NCI-H510A (cell line): ENCODE measurements around the gene AQP12B.
"Not testable (repeated sequence)": the region's sequence is repeated elsewhere in the genome, so short reads cannot be mapped to it uniquely, and the experiment has no call there.

ENCODE experiments used
- DNase-seq: peaks from one replicate; lab custom pipeline; 2025; lab: John Stamatoyannopoulos, UW

The AQP12B gene

DNA sequence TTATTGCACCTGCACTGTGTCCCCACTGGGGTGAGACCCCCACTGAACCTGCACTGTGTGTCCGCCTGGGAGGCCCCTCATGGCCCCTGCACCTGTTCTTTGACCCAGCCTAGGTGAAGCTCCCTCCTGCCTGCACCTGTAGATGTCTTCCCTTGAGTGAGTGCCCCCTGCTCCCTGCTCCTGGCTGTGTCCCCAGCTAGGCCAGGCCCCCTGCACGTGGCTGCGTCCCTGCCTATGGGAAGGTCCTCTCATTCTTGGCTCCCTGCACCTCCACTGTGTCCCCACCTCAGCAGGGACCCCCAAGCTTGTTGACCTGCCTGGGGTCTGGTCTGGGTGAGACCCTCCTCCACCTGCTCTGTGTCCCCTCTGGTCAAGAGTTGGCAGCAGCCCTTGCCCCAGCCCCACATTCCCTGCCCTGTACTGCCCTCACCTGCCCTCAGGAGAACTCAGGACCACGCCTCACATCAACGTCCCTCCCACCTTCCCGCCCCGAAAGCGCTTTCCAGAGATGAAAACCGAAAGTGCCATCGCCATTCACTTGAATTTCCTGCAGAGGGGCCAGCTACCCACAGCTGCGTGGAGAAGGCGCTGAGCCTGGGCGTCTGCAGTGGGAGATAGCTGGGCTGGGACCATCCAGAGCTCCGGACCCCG is 769 bp upstream of the AQP12B start:
- not testable (repeated sequence) for DNase-seq

DNA sequence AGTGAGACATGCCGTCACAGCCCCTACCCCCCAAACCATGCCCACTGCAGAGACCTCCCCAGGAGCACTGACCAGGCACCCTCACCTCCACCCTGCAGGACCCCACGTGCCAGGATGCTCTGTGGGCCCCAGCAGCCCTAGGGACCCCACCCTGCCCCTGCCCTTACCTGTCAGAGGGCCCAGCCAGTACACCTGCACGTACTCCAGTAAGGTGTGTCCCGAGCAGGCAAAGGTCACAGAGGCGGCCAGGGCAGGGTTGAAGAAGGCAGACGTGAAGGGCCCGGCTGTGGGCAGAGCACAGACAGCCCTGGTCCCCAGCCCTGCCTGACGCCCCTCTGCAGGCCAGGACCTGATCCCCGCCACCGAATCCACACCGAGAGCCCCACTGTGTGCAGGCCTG is 2.5 kb downstream of the AQP12B start:
- not testable (repeated sequence) for DNase-seq

DNA sequence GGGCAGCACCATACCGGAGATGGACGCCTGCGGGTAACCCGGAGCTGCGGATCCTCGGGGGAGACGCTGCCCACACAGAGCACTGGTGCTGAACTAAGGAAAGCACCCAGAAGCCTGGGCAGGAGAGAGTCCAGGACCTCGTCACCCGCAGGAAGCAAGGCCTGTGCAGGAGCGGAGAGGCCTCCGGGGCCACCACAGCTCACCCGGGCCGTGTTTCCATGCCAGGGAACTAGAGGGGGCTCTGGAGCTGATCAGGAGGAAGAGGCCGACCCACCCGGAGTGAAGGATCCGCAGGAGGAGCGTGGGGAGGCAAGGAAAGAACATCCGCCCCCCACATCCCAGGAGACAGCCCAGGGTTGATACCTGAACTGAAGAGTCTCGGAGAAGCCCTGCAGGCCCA is 3.8 kb downstream of the AQP12B start:
- not testable (repeated sequence) for DNase-seq

DNA sequence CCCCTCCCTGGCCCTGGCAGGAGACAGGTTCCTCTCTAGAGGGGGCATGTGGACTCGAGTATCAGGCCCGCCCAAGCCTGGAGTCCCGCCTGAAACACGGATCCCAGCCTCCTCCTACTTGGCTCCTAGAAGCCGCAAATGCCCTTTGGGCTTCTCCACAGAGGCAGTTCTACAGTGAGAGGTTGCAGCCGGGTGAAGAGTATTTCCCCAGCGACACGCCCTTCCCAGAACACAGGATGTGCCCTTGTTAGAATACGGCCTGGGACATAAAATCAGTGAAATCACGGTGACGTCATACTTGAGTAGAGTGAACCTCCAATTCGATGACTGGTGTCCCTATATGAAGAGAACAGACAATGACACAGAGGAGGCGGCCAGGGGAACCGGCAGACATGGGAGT is 4.6 kb downstream of the AQP12B start:
- DNase-seq = not testable (repeated sequence)

DNA sequence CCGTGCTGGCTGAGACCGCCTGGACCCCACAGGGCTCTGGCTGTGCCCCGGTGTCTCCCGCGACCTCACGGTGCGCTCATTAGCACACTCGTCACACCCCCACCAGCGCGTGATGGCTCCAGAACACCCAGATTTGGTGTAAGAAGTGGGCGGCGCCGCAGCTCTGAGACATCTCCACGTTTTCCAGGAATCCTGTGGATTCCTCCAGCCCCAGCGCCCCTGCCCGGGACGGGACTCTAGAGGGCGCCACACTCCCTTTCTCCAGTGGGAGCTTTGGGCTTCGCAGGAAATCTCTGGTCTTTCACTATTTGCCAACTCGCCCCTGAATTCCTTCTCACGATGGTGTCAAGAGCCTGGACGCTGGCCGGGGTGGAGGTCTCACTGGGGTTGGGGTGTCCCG is 7.3 kb downstream of the AQP12B start:
- DNase-seq = not testable (repeated sequence)

DNA sequence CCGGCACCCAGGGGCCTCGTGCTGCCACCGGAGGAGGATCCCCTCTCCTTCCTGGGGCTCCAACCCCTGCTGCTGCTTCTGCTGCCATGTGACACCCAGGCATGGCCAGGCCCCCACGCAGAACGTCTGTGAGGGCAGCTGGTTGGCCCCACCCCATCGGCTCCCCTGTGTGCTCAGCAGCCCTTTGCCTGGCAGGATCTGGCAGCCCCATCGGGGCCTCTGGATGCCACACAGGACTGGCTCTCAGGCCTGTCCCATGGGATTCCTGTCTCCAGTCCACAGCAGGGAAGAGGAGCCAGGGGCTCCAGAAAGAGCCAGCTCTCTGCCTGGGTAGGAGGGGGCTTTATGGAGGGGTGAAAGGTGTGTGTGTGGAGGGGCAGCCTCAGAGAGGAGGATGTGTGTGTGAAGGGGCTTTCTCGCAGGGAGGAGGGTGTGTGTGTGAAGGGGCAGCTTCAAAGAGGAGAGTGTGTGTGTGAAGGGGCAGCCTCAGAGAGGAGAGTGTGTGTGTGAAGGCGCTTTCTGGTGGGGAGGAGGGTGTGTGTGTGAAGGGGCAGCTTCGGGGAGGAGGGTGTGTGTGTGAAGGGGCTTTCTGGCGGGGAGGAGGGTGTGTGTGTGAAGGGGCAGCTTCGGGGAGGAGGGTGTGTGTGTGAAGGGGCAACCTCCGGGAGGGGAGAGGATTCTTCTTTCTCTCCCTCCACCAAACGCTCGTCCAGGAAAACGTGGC is 8.1 kb downstream of the AQP12B start:
- DNase-seq = not testable (repeated sequence)

DNA sequence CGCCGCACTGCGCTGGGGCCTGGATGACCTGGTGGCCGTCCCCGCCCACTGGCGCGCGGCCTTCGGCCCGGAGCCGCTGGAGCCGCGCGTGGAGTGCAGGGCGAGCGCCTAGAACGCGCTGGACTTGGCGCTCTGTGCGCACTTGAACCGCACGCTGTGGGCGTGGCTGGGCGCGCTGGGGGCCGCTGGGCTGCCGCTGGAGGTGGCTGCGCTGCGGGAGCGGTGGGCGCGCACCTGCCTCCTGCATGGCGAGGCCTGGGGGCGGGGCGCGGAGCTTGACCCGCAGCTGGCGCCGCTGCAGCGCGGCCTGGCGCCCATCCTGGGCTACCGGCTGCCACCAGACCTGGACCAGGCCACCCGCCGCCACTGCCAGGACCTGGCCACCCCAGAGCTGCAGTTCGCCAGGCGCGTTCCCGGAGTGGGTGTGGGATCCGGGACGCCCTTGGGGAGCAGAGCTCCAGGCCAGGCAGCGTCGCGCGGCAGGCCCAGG is 9.9 kb downstream of the AQP12B start:
- no peak for DNase-seq

DNA sequence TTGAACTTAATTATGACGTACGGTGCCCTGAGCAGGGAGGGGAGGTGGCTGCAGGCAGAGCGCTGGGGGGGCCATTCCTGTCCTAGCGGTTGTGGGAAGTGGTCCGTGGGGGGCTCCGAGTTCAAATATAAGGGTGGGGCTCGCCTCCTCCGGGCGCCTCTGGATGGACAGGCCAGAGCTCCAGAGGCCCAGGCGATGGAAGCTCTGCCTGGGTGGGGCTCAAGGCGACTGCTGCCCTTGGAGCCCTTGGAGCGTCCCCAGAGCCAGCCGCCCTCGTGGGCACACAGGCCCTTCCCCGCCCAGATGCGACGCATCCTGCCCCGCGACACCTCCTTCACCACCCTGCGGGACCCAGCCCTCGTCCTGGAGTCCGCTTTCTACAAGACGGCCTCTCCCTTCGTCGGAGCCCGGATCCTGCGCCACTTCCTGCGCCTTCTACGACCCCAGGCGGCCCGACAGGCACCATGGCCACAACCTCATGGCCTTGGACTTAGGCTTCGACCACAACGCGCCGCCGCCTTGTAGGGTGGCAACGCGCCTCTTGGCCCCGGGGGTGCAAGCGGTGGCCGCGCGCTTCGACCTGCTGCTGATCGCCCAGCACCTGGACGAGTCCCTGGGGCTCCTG is 10.5 kb downstream of the AQP12B start:
- no peak for DNase-seq

DNA sequence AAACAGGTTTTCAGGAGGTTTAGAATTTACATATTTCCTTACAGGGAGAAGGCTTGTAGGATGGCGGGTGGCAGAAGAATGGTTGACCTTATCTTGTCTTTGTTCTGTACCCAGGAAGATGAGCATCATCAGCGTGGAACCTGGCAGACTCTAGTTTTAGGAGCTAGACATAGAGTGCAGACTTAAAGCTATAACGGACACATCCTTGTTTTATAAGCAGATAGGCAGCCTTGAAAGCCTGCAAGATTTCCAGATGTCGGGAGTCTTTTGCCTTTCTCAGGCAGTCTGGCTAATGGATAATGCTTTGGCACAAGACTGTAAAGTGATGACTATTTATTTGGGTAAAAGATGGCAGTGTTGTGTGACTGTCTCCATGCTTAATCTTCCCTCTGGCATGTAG is 11.7 kb downstream of the AQP12B start:
- DNase-seq = no peak

DNA sequence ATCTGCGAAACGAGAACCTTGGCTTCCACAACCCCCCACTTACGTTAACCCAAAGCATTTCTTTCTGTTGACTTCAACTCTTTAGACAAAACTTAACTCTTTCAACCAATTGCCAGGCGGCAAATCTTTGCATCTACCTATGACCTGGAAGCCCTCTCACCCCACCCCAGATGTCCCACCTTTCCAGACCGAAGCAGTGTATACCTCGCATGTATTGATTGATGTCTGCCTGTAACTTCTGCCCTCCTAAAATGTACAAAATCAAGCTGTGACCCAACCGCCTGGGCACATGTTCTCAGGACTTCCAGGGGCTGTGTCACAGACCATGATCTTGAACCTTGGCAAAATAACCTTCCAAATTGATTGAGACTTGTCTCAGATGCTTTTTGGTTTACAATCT is 12.3 kb downstream of the AQP12B start:
- no peak for DNase-seq

DNA sequence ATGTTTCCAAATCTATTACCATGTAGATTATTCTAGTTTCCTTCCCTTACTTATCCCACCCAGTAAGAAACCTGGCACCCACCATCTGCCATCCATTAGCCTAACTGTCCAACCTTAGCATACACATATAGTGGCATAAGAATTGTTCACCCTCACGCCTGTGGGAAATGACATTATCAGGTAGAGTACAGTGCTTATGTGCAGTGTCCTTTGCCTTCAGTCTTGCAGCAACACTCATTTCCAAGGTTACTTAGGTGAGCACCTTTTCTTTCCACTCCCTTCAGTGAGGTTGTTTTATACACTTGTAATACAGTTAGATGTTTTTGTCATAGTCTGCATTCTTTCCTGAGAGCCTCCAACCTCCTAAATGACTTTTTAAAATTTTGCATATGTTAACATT is 18.1 kb downstream of the AQP12B start:
- DNase-seq = no peak

DNA sequence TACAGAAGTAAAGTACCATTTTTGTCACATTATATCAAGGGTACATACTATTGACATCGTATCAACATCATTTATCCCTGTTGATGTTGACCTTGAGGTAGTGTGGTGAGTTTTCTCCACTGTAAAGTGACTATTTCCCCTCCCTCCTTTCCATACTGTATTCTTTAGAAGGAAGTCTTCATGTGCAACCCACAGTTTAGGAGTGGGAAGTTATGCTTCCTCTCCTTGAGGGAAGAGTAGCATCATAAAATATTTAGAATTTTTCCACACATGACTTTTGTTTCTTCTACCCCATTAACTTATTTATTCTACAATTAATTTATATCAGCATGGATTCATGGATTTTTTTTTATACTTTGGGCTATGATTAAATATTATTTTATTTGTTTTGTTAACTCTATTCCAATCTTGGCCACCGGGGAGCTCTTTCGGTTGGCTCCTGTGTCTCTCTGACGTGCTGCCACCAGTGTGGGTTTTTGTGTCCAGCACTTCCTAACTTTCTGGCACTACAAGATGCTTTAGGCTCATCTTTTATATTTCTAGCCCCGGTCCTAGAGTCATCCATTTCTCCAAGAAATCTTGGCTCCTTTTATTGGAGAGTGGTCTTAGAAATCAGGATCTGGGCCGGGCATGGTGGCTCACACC is 19.0 kb downstream of the AQP12B start:
- DNase-seq = no peak

DNA sequence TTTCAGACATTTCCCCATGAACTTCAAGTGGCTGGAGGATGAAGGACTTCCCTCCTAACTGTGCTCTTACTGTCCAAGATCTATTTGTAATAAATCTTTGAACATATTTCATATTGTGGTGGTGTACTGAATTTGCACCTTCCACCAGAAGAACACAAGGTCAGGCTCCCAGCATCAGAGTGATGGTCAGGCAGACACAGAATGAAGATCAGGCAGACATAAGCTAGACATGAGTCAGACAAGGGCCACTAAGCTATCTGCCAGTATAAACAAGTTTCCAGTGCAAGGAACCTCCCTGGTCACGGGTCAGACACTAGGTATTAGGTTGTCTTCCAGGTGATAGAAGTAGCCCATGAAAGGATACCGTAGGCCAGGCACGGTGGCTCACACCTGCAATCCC is 20.0 kb downstream of the AQP12B start:
- no peak for DNase-seq

DNA sequence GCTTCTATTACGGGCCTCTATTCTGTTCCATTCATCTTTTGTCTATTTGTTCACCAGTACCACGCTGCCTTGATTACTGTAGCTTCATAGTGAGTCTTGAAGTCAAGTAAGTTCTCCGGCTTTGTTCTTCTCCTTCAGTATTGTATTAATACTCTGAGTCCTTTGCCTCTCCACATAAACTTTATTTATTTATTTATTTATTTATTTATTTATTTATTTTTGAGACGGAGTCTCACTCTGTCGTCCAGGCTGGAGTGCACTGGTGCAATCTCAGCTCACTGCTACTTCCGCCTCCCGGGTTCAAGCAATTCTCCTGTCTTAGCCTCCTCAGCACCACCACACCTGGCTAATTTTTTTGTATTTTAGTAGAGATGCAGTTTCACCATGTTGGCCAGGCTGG is 22.8 kb downstream of the AQP12B start:
- DNase-seq = not testable (repeated sequence)

DNA sequence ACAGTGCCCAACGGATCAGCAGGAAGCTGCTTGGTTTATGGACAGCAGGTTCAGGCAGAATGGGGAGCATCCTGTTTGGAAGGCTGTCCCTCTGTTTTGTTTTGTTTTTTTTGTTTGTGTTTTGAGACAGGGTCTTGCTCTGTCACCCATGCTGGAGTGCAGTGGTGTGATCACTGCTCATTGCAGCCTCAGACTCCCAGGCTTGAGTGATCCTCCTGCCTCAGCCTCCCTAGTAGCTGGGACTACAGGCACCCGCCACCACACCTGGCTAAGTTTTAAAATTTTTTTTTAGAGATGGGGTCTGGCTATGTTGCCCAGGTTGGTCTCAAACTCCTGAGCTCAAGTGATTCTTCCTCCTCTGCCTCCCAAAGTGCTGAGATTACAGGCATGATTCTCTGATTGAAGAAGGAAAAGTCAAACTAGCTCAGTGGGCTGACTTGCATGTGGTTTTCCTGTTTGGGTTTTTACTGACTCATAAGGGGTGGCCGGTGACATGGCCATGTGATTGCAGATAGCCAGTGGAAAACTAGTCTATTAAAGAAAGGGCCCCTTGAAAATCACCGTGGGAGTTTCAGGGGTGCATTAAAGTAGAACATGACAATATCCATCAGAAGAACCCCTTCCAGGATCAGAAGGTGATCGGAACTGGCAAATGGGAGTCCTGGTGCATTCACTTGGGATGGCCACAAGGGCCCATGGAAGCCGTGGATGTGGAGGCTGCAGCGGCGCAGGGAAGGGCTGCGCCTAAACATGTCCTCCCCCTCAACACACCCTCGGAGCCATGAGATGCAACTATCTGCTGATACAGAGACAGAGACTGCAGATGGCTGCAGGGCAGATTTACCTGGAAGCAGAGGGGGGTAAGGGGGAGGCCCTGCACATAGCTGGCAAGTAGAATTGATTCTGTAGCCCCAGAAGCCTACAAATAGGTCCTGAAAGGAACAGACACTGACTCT is 26.5 kb downstream of the AQP12B start:
- DNase-seq = no peak

DNA sequence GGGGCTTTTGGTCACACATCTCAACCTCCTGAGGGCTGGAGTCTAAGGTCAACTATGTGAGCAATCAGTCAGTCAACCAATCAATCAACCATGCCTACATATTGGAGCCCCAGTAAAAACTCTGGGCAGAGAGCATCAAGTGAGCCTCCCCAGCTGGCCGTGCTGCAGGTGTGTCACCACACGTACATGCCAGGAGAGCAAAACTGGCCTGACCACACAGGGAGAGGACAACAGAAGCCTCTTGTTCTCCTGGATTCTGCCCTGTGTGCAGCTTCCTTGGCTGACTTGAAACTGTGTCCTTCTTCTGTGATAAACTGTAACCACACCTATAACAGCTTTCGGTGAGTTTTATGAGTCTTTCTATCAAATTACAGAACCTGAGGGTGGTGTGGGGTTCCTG is 31.5 kb downstream of the AQP12B start:
- no peak for DNase-seq

DNA sequence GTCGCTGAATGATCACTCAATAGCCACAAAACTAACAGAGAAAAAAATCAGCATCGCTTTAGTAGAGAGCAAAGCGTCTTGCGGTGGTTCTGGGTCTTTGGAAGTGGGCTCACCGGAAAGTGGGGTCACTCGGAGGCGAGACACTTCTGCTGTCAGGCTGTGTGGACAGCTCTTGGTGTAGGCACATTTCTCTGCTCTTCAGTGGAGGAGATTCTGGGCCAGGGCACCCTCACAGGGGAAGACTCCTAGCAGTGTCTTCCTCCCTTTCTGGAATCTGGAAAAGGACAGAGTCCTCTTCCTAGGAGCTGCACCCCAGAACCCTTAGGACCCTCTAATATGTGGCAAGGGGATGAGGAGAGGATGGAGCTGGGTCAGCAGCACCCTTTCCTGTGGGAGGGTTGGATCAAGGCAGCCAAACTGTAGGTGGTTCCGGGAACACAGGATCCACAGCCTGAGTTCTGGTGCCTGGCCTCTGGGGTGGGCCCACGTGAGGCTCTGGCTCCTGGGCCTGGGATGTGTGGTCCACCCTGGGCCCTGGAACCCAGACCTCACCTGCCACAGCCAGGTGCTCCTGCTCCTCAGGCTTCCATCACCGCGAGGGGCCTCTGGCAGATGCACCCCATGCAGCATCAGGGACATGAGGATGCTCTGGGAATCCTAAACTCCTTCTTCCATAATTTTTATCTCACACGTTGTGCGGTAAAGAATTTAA is 32.3 kb downstream of the AQP12B start:
- DNase-seq = no peak

DNA sequence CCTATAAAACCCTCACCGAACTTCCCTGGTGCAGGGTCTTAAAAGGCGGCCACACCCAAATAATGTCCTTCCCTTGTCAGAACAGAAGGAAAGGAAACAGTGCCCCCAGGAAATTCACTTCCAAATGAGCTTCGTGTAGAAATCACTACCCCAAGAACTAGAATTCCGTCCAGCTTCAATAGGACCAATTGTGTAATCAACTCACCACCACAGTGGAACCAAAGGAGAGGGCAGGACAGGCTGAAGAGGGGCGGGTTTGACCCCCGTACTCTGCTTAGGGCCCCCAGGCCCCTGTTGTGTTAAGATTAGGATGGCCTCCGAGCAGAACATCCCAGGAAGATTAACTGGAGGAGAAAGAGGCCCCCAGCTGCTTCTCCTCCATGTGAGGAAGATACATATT is 33.4 kb downstream of the AQP12B start:
- DNase-seq = no peak

DNA sequence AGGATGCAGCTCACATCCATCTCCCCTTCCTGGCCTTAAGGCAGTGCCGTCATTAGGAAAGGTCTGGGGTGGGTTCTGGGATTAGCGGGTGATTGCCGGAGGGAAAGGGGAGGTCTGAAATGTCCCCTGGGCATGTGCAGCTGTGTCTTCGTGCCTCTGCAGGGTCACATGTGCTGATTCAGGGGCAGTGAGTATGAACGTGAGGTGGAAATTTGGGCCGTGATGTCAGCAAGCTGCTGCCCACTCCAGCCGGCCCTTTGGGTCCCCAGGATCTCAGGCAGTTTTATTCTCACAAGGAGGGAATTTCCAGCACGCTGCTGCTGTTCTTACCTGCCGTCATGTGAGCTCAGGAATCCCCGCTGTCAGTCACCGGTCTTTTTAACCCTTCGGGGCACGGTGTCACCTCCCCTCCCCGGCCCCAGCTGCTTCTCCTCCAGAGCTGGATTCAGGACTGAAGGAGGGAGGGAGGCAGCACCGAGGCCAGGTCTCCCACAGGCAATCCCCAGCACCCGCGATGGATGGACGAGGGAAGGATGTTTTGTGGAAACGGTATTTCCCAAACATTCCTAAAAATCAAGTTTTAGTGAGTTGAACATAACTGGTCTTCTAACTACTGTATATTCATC is 33.9 kb downstream of the AQP12B start:
- DNase-seq = no peak

DNA sequence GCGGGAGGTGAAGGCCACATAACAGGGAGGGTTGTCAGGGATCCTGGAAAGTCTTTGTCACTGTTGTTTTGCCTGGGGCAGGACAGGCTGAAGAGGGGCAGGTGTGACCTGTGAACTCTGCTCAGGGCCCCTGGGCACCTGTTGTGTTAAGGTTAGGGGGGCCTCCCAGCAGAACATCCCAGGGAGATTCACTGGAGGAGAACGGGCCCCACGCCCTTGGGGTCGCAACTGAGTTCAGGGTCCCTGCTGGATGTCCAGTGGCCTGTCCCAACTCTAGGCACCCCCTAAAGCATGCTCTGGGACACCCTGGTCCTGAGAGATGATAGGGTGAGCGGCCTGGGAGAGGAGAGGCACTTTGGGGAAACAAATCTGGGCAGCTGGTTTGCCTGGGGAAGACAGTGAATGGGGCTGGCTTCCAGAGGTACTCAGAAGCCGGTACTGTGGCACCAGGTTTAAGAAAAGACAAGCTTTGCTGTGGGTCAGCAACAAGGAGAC is 34.5 kb downstream of the AQP12B start:
- DNase-seq = no peak
